GM12801 (cell line): ENCODE results near the gene OVOL2.

Source experiments
- TF ChIP-seq, protein P1 (sequence below): IDR thresholded peaks from one replicate; pipeline ENCODE4 v1.5.1; 2011; ENCODE audit warnings: control low read depth; ENCODE audit not compliant: insufficient read length; ENCODE audit errors: extremely low read depth

OVOL2 gene

DNA sequence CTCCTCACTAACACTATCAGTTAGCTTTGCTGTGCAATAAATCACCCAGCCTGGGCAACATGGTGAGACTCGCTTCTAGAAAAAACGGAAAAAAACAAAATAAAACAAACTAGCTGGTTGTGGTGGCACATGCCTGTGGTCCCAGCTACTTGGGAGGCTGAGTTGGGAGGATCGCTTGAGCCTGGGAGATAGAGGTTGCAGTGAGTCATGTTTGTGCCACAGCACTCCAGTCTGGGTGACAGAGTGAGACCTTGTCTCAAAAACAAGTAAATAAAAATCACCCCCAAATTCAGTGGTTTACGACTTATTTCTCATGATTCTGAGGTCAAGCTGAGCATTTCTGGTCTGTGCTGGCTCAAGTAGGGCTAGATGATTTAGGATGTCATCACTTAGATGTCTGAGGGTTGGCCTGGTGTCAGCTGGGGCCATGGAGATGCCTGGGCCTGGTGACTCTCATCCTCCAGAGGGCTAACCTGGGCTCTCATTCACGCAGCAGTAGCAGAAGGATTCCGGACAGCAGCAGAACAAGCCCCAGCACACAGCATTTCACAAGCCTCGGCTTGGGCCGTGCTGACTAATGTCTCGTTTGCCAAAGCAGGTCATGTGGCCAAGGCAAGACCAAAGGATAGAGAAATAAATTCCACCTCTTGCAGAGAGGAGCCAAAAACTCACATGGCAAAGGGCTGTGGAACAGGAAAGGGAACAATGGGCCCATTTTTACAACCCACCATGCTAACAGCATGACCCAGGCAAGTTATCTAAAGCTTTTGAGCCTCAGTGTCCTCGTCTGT lies 56.4 kb downstream of the OVOL2 start:
- TF ChIP-seq, protein P1, sequence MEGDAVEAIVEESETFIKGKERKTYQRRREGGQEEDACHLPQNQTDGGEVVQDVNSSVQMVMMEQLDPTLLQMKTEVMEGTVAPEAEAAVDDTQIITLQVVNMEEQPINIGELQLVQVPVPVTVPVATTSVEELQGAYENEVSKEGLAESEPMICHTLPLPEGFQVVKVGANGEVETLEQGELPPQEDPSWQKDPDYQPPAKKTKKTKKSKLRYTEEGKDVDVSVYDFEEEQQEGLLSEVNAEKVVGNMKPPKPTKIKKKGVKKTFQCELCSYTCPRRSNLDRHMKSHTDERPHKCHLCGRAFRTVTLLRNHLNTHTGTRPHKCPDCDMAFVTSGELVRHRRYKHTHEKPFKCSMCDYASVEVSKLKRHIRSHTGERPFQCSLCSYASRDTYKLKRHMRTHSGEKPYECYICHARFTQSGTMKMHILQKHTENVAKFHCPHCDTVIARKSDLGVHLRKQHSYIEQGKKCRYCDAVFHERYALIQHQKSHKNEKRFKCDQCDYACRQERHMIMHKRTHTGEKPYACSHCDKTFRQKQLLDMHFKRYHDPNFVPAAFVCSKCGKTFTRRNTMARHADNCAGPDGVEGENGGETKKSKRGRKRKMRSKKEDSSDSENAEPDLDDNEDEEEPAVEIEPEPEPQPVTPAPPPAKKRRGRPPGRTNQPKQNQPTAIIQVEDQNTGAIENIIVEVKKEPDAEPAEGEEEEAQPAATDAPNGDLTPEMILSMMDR, result no peak

DNA sequence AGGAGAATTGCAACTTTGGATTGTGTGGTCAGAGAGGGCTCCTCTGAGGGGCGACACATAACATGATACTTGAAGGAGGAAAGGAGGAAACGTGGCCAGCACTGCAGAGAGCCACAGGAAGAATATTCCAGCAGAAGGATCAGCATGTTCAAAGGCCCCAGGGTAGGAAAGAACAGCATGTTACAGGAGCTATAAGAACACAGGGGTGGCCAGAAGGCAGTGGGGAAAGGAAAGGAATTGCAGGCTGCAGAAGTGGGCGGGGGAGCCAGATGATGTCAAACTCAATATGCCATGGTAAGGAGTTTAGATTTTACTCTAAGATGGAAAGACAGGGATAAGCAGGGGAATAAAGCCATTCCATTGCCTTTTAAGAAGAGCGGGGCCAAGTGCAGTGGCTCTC lies 58.1 kb downstream of the OVOL2 start:
- TF ChIP-seq, protein P1, result no peak

- TF ChIP-seq, protein P1, result no peak
Measured at GRCh38 chr20:17998446-17998845, 59.3 kb downstream of the OVOL2 start.

DNA sequence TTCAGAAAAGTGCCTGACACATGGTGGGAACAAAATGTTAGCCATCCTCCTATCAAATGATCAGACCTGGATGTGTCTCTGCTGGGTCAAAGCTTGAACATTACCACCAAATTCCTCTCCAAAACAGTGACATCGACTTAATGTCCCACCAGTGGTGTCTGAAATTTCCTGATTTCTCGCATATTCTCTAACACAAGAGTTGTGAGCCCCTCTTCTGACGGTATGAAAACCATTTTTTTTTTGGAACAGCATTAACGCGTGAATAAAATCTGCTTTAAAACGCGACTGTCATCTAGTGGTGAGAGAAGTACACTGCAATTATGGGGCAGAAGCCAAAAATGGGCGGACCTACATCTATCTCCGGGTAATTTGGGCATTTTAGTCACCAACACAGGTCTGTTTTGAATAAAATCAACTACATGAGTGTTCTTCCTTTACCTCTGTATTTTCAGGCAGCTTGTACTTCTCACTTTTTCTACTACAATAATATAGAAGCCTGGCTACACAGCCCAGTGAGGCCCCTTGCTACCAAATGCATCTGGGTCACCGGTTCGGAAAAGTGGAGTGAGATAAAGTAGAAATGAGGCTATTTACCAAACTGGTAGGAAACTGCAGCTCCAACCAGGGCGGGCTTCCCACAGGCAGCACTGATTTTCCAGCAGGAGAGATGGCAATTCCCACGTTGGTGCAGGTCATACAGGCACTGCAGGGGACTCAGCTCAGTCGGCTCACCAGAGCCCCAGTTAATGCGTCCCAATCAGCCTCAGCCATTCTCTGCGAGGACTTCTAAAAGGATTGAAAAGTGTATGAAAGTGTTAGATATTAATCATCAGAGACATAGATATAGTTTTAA lies 61.5 kb downstream of the OVOL2 start:
- TF ChIP-seq, protein P1, result peak; percentile 95

GRCh38 chr20:17993546-17993945 lies 64.2 kb downstream of the OVOL2 start:
- TF ChIP-seq, protein P1, result no peak

DNA sequence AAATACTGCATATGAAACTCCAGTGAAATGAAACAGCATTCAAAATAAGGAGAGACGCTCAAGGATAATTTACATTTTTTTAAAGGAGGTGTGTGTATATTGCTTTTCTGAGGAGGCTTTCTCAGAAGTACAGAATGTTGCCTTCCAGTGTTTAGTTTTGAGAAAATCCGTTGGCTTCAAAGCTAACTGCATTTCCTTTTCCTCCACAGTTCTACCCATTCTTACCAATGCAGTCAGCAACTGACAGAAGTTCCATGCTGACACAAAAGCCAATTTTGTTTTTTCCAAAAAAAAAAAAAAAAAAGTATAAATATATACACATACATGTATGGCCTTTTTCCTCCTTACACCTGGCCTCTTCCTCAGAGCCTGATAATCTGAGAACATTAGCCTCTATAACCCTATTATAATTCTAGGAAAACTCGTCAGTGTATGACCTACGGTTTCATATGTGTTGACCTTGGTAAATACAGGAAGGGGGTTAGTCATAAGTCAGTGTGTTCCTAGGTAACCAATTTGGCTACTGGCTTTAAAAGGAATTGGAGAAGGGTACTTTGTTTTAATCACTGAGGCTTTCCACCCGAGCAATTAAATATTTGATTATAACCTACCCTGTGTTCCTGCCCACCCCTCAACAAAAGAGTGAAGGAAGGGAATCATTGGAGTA lies 64.7 kb downstream of the OVOL2 start:
- TF ChIP-seq, protein P1, result no peak

DNA sequence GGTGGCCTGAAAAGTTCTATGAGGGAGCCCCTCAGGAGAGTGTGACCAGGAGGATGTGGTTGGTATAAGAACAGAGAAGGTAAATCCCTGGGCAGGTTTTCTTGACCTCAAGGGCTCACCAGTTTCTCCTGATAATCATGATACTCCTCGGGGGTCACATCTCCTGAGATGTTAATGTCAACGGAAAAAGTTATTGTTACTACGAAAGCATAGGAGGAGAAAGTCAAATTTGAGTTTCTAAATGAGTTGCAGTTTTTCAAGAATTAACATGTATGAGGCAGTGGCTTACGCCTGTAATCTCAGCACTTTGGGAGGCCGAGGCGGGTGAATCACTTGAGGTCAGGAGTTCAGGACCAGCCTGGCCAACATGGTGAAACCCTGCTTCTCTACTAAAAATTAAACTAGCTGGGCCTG lies 65.5 kb downstream of the OVOL2 start:
- TF ChIP-seq, protein P1, result no peak
